CD4-positive, alpha-beta T cell treated with Interleukin-2 at 100 ng/mL for 4 hours (primary cell): Measurements from ENCODE around the gene IFT122.

ENCODE experiments used
- DNase-seq: peaks from one replicate; pipeline ENCODE4 v3.0.0-alpha.2; 2020; ENCODE audit warnings: low spot score

IFT122 gene

DNA sequence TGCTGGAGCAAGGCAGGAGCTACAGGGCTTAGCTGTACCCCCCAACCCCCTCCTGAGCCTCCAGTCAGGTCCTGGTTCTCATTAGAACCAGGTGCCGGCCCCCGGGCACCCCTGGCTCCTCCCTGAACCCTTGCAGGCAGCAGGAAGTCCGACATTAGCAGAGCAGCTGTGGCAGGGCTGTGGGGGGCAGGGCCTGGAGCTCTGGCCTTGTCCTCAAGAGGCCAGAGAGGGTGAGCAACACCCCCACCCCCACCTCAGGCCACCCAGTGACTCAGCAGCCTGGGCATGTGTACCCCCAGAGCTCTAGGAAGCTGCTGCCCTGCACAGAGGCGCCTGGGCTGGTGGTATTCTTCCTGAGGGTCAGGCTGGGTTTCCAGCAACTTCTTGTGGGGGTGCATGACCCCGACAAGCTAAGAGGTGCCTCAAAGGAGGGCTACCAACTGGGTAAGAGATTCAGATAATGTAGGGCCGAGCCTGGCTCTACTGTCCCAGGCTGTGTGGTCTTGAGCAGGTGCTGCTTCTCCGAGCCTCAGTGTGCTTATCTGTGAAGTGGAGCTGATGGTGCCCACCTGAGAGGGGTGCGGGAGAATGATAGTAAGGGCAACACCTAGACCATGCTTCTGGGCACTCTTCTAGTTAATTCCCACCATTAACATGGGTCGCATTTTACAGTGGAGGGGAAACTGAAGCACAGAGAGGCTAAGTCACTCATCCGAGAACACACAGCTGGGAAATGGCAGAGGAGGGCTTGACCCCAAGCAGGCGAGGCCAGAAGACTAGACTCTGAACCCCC, 118.9 kb downstream of the IFT122 start:
- no peak for DNase-seq

DNA sequence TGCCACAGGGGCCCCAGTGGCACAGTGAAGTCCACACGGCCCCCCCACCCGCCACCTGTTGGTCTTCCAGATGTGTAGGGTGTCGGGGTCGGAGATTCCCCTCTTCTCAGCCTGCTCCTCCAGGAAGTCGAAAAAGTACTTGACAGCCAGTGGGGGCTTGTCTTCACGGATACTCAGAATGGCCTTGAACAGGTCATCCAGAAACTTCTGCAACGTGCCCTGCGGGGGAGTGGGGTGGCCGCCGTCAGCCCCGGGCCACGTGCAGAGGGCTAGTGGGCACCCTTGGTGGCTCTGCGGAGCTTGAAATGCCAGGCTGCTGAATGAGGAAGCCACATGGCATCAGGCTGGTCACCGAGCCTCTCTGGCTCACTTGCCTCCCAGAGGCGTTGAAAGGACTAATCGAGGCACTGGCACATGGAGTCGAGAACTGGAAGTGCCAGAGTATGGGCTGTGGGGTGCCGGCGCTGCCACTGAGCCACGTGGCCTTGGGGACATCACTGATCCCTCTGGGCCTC, 119.6 kb downstream of the IFT122 start:
- DNase-seq: no peak

DNA sequence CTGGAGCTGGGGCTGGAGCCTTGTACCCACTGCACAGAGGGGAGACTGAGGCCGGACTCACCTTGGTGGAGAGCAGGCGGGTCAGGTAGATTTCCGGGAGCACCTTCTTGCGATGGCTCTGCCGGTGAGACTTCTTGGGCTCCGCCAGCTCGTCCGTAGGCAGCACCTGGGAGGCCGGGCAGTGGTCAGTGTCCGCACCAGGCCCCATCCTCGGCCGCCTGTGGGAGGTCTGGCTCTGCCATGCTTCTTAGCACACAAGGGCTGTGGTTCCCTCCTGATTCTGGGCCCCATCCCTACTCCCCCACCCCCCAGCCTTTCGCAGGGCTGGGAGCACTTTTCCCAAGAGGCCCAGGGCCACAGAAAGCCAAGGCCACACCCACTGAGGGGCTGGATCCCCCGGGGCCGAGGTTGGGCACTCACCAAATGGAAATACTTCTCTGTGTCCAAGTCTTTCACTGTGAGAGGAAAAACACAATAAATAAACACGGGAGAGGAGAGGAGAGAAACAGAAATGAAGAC, 120.3 kb downstream of the IFT122 start:
- DNase-seq: no peak

DNA sequence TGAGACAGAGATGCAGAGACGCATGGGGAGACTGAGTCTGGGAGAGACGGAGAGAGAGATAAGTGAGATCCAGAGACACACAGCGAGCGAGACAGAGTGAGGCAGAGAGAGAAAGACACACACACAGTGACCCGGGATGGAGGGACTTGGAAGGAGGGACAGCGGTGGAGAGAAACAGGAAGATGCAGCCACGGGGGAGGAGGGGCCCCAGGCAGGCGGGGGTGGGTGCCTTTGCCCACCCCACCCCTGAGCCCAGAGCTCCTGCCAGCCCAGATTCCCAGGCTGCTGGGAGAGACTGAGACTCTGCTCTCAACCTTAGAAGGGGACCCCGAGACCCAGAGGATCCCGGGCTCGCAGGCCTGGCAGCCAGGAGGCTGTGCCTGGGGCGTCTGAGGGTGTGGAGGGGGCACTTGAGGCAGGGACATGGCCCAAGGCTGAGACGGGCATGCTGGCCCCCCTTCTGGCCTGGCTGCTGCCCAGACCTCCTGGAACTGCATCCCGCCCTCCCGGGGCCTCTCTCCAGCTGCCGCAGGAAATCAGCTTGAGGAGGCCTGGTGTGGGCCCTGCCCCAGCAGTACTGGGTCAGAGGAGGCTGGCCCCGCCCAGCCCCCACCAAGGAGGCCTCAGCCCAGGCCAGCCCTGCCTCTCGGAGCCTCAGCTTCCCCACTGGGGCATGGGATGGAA, 121.0 kb downstream of the IFT122 start:
- no peak for DNase-seq

DNA sequence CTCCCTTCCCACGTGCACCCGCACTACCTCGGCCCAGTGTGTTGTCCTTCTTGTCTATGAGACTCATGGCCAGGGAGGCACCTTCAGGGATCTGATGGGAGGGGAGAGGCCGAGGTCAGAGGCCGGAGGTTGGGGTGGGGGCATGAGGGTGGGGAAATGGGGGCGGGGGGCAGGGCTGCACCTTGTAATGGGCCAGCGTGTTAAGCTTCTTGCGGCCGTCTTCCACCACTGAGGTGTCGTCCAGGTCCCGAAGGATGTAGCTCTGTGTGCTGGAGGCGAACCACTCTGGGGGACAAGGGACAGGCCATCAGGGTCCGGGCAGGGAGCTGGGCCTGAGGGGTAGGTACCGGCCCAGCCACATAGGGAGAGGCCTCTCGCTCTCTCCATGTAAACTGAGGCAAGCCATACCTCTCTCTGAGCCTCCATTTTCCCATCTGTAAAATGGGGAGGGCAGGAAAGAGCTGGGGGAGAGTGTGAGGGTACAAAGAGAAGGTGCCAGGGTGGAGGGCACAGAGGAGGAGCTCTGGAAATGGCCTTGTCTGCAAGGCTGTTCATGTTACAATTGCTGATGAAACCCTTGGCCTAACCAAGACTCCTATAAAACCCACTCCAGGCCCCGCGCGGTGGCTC, 121.7 kb downstream of the IFT122 start:
- no peak for DNase-seq

DNA sequence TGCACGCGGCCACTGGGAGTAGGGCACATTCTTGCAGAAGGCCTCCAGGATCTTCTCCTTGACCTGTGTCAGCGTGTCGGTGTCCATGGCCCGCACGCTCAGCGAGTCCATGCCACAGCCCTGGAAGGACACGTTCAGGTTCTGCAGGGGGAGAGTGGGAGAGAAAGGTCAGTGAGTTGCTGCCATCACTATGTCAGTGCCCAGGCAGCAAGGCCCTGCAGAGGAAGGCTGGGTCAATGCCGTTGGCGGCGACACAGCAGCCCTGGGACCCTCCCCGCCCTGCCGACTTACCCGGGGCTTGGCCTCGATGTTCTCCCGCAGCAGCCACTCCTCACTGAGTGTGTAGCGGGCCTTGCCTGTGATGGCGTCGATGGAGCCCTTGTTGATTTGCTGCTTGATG, 122.8 kb downstream of the IFT122 start:
- no peak for DNase-seq

DNA sequence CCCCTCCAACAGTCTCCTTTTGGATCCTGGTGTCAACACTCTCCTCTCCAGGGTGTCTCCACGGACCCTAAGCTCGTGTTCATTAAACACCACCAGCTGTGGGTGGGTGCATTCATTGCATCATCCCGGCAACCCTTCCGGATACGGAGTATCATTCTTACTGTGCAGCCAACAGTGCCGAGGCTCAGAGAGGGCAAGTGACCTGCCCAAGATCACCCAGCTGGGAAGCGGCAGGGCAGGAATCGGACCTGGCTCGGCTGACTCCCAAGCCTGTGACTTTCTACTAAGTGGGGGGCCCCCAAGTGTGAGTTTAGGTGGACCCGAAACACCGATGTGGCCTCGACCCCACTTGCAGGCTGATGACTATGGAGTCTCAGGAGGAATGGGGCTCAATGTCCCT, 123.3 kb downstream of the IFT122 start:
- DNase-seq: no peak

DNA sequence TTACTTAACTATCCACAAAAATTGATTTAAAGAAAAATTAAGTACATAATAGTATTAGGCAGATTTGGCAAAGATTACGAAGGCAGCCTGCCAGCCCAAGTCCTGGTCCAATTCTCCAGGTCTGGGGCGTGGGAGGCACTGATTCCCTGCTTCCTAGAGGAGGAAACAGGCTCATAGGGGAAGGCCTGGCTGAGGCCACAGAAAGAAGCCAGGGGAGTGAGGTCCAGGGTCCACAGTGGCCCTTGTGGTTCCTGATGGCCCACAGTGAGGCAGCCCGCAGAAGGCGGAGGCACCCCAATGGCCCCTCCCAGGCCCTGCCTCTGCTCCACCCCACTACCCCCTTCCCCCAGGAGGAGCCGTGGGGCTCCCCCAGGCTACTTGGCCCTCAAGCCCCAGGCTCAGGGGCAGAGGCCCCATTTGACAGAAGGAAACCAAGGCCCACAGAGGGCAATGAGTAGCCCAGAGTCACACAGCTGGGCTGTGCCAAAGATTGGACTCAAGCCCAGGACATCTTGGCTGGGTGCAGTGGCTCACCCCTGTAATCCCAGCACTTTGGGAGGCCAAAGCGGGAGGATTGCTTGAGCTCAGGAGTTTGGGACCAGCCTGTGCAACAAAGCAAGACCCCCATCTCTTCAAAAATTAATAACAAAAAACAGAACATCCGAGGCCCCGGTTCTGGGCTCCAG, 124.0 kb downstream of the IFT122 start:
- no peak for DNase-seq

DNA sequence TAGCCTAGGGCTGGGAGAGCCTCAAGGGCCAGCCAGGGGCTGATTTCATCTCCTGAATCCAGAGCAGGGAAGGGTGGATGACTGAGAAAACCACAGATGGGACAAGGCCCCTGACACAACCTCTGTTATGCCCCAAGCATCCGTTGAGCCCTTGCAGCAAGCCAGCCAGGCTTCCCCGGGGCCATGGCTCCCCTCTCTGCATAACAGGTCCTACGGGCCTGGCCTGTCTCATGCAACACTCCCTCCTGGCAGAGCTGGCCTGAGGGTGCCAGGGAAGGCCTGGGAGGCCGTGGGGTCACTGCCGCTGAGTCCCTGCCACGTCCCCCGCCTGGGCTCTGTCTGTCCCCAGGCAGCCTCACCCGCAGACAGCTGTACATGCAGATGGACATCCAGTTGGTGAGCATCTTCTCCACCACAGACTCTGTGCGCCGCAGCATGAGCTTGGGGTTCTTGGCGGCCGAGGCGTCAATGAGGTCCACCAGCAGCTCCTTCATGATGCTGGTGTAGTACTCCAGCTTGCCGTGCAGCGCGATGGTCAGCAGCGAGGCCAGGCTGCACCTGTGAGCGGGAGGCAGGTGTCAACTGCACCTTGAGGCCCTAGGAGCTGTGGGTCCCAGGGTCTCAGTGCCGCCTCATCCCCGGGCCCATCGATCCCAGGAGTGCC, 125.1 kb downstream of the IFT122 start:
- no peak for DNase-seq

DNA sequence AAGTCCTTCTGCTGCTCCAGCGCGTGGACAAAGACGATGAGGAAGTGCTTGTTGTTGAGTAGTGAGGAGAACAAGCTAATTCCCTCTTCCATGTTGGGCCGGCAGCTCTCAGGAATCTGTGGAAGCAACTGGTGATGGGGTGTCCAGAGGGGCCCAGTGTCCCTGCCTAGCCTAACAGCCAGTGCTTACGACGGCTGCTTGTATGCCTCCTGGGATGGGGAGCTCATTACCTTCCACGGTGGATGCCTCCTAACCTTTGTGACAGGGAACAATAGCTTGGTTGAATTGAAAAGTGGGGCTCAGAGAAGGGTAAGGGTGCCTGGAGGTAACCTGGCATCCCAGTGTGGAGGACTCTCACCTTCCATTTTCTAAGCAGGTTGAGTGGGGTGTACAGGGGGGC, 125.9 kb downstream of the IFT122 start:
- no peak for DNase-seq

DNA sequence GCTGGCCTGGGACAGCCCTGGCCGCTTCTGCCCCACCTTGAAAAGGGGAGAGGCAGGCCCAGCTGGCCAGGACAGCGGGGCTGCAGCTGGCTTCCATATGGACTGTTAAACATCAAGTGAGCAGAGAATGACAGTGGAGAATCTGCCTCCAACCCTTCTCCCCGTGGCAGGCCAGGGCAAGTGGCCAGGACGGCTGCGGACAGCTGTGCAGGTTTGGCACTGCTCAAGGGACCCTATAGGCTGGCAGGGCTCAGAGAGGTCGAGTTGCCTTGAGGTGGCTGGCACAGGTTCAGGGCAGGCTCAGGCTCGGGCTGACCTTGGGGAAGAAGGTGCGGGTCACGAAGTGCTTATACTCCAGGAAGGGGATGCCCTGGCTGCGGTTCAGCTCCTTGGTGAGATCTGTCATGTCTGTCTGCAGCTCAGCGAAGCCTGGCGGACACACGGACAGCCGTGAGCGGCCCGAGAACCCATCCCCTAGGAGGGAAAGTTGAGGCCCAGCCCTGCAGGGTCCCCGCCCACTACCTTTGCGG, 127.2 kb downstream of the IFT122 start:
- DNase-seq: no peak

DNA sequence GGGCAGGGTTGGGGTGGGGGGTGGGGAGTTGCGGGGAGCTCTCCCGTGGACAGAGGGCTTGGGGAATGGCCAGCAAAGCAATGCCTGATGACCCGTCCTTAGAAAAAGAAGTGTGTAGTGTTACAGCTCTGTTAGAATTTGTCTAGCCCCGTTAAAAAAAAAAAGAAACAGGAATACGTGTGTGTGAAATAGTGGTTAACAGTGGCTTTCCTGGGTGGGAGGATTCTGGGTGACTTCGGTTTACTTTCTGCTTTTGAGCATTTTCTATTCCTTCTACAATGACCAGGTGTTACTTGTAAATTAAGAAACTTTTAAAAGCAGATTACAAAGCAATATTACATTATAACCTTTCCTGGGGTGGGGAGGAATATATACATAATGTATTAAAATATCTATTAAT, 127.9 kb downstream of the IFT122 start:
- DNase-seq: no peak

DNA sequence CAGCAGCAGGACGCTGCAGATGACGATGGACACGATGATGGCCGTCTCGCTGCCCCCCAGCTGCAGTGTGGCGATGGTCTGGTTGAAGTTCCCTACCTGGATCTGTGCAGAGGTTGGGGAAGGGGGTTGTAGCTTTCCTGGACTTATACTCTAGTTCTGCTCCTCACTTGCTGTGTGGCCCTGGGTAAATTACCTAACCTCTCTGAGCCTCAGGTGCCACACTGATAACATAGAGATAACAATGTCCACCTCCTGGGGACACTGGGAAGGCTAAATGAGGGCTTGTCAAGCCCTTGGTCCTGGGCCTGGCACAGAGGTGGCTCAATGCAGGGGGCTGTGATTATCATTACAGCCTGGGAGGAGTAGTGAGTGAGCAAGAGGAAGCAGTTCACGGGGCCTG, 129.8 kb downstream of the IFT122 start:
- no peak for DNase-seq
